NCI-H2227 treated with DMSO at 0.1 percent for 48 hours (cell line): Measurements from ENCODE around the gene FASTK.
A peak's percentile ranks its signal among the peaks of the same experiment; 100 is the strongest.
"Not testable (repeated sequence)": the region's sequence is repeated elsewhere in the genome, so short reads cannot be mapped to it uniquely, and the experiment has no call there.

Experiments
- DNase-seq: peaks from one replicate; lab custom pipeline; 2025; lab: John Stamatoyannopoulos, UW

The FASTK gene

DNA sequence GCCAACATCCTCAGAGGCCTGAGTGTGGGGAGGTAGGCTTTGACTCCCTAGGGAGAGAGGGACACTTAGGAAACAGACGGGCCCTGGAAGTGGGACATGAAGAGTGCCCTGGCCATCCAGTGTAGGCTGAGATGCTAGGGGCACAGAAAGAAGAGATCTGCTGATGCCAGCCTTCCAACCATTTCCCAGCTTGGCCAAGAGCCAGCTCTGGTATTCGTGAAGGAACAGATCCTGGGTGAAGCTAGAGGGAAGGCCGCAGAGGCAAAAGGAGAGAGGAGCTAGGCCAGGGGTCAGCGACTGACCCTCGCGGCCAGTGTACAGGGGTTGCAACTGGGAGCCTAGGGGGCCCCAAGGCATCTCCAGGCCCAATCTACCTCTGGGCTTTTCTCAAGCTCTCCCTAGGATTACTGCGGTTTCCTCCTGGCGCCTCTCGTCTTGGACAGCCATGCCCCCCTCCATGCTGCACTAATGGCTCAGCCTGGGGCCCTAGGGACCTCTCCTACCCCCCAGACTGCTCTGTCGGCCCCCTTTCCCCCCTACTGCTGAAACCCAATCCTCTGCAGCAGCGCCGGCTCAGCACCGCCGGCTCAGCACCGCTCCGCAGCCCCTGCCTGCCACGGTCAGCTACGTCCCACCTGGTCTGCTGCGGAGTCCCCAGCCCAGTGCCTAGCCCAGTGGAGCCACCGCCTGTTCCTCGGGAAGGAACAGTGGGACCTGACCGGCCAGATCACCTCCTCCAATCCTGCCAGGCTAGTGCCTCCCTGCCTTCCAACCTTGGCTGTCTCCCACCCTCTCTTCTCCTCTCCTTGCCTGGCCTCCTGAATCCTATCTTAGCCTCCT lies 32.4 kb downstream of the FASTK start, which contains the start of gene ASIC3:
ASIC3 (plus strand) TSS at position 556 of the 840 bp plus-strand sequence. CDS start 355 bp downstream, outside the sequence.
- no peak for DNase-seq

DNA sequence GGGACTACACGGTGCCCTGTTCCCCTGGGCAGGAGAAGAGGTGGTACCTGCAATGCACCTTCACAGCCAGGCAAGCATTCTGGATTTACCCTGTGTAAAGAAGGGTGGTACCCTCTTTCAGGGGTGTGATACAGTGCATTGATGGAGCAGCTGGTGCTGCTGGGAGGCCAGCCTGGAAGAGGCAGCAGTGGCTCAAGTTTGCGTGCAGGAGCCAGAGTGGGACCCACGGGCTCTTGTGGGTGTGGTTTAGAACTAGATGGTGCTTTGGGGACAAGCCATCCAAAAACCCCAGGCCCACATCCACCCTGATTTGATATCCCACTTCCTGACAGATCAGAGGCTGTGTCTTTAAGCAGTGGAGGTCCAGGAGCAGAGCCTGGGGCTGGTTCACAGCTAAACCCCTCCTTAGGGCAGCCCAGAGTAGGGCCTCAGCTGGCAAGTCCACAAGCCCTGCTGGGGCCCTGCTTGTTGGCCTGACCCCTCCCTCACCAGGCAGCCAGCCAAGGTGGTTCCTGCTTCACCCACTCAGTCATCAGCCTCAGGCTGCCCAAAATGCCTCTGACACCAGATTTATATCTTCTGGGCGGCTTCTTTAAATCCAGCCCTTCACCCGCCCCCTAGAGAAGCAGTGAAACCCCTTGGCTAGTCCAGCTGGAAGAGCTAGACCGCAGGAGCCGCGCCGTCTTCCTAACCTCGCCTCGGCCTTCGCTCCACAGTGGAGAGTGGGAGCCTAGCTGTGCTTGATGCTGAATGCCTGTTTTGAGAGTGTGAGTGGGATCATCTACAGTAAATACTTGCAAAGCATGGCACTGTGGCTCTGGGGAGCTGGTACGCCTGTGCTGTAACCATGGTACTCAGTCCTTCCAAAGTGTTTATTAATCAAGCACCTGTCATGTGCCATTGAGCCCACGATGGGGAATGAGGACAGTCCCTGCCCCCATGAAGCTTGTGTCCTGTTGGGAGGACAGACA lies 33.7 kb downstream of the FASTK start:
- peak; percentile 7 for DNase-seq

DNA sequence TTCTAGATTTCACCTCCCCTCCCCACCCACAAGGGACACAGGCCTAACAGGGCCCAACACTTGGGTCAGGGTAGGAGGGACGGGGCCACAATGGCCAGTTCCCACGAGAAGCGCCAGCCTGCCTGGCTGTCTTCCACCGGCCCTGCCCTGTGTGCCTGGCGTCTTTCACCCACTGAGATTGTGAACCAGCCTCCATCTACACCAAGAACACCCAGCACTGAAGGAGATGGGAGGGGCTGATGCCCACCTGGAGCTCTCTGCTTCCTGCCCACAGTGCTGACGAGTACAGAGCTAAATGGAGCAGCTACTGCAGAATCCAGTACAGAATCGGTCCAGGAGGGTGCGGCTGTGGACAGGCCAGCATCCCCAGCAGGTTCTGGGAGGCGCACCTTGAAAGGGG lies 34.6 kb downstream of the FASTK start:
- no peak for DNase-seq

DNA sequence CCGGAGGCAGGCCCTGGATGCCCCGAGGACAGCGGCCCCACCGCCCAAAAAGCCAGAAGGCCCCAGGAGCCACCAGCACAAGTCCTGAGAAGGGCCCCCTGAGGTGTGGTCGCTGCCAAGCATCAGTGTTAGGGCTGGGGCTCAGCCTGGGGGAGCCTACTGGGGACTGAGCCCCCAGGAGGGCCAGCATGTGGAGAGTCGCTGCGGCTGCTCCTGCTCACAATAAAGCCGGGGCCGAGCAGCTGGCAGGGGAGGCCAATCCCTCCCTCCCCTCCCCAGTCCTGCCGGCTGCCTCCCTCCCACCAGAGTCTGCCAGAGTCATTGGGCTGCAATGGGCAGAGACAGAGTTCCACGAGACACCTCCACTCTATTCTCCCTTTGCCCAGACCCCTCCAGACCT lies 35.3 kb downstream of the FASTK start:
- DNase-seq: no peak

DNA sequence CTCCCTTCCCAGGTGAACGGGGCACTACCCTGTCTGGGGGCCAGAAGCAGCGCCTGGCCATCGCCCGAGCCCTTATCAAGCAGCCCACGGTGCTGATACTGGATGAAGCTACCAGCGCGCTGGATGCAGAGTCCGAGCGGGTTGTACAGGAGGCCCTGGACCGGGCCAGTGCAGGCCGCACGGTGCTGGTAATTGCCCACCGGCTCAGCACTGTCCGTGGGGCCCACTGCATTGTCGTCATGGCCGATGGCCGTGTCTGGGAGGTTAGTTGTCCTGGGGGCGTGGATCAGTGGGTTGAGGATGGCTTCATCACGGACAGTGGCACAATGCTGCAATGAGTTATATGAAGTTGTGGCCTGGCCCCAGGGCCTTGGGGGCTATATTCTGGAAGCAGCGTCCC lies 36.6 kb downstream of the FASTK start:
- no peak for DNase-seq

DNA sequence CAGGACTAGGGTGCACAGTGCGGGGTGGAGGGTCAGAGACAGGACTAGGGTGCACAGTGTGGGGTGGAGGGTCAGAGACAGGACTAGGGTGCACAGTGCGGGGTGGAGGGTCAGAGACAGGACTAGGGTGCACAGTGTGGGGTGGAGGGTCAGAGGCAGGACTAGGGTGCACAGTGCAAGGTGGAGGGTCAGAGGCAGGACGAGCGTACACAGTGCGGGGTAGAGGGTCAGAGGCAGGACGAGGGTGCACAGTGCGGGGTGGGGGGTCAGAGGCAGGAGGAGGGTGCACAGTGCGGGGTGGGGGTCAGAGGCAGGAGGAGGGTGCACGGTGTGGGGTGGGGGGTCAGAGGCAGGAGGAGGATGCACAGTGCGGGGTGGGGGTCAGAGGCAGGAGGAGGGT lies 37.2 kb downstream of the FASTK start:
- not testable (repeated sequence) for DNase-seq

DNA sequence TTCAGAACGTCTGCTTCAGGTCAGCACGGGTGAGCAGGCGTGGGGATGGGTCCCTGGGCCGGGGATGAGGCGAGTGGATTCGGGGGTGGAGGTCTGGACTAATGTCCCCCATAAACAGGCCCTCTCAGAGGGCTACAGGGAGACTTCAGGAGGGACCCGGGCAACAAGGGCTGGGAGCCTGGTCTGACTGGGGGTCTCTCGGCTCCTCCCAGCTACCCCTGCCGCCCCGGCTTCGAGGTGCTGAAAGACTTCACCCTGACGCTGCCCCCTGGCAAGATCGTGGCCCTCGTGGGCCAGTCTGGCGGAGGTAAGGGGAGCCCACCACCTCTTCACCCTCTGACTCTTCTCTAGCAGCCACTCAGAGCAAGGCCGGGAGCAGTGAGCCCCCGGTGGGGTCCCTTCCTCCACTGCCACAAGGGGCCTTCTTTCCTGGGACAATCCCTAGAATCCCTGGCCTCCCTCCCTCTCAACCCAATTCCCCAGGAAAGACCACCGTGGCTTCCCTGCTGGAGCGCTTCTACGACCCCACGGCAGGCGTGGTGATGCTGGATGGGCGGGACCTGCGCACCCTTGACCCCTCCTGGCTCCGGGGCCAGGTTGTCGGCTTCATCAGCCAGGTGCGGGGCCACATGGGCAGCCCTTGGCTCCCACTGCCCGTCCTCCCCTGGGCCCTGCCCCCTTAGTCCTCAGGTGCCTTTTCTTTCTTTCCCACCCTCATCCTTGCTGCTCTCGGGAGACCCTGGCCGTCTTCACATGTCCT lies 39.8 kb downstream of the FASTK start:
- DNase-seq: no peak

DNA sequence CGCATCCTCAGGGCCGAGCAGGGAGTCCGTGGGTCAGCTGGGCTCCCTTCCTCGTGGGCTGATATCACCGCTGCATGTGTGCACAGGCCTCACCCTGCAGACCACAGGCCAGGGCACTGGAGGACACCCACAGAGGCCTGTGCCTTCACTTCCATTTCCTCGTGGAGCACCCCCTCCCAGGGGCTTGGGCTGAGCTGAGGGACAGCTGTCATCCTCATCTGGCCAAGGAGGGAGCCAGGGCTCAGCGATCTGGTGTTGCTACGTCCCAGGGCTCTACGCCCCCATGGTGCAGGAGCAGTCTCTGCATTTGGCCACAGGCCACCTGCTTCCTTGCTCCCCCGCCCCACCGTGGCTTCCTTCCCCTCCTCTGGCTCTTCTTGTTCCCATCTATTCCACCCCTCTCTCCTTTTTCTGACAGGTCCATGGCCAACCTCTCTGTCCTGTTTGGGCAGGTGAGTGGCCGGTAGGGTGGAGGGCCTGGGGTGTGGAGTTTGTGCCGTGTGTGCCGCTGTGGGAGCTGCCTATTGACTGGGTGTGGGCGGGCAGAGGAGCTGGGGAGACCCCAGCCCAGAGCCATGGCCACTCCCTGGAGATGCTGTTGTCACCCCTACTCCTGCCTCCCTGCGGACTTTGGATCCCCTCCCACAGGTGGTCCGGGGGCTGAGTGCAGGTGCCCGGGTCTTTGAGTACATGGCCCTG lies 40.6 kb downstream of the FASTK start:
- no peak for DNase-seq

DNA sequence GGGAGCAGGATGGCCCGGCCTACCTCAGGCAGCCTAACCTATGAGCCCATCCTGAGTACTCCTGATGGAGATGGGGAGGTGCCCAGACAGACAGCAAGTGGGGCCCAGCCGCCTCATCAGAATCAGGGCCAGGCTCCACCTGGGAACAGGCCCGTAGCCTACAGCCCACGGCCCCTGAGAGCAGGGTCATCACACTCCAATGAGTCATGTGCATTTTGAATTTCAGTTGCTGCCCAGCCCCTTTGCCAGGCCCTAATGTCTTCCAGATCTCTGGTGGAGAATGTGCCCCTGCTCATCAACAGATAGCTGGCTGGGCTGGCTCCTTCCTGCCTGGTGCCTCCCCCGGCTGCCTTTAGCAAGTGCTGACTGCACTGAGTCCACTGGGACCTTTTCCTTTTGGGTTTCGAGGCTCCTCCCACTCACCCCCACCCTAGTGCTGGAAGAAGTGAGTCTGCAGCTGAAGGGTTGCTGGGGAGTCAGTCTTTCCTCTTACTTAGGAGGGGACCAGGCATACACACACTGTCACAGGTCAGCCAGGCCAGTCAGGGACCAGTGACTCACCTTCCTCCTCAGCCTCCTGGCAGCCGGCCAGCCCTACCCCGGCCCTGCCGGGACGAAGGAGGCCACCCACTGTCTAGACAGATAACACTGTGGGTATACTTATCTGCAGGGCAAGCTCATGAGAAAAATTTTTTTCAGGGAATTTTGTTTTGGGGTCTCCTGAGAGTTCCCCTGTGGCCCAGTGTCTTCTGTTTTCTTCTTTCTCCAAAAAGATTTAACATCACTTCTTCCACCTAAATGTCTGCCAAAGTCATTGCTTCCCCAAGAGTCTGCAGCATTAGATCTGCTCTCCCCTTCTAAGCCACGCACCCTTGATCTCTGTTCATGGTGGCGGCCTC lies 41.4 kb downstream of the FASTK start:
- peak; percentile 13 for DNase-seq

DNA sequence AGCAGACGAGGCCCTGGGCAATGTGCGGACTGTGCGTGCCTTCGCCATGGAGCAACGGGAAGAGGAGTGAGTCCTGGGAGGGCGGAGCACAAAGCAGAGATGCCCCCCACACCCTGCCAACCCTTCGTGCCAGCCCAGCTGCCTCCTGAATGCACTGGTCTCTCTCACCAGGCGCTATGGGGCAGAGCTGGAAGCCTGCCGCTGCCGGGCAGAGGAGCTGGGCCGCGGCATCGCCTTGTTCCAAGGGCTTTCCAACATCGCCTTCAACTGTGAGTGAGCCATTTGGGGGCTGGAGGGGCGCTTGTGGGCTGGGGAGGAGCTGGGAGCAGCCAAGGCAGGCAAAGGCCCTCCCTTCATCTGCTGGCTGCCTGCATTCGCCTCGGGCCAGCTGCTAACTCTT lies 44.7 kb downstream of the FASTK start:
- DNase-seq: no peak

DNA sequence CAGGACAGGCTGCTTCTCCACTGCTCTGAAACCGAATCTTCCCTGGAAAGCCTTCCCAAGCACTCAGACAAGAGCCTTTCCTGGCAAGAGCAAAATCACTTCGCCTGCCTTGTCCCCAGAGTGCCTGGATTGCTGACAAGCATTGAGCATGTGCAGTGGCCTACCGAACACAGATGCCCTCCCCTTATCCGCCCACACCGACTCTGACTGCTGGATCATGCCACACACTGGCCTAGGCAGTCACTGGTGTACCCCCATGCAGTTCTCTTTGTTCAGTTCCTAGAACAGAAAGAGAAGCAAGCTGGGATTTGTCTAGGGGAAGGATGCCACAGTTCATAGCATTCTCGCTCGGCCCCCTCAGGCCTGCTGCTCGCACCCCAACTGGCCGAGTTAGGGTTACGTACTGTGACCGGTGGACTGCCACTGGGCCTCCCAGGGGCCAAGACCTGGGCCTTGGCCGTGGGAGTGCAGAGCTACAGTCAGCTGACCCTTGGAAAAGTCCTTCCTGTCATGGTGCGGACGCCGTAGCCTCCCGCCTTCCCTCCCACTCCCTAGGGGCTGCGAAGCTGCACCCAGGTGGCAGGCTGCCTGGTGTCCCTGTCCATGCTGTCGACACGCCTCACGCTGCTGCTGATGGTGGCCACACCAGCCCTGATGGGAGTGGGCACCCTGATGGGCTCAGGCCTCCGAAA lies 45.4 kb downstream of the FASTK start:
- no peak for DNase-seq

DNA sequence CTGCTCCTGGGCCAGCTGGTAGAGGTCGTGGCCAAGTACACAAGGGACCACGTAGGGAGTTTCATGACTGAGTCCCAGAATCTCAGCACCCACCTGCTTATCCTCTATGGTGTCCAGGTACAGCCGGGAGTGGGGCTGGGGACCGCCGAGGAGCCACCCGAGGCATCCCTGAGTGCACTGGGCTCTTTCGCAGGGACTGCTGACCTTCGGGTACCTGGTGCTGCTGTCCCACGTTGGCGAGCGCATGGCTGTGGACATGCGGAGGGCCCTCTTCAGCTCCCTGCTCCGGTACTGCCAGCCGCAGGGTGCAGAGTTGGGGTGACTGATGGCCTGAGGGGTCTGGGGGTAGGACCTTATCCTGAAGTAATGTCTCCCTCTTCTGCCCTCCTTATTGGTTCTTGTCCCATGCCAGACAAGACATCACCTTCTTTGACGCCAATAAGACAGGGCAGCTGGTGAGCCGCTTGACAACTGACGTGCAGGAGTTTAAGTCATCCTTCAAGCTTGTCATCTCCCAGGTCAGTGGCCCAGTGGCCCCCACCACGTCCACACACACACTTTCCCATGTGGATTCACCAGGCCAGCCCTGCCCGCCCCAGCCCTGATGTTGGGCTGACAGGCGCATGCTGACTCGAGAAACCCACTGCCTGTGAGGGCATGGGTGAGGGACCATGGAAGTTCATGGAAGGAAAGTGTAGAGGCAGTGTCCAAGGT lies 46.1 kb downstream of the FASTK start:
- DNase-seq: no peak

DNA sequence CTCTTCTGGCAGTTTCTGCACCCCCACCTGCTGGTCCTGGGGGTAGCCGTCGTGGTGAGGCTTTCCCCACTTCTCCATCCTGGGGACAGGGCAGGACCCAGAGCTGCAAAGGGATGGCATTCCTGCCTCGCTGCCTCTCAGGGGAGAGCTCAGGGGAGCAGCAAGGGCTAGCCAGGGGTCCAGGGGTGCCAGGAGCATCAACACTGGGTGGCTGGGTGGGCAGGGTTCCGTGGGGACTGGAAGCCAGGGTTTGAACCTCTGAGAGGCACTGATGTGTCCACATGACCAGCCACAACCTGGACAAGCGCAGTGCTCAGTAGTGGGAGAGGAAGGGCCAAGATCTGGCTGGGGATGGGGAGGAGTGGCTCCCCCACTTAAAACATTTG lies 46.8 kb downstream of the FASTK start:
- DNase-seq: no peak

DNA sequence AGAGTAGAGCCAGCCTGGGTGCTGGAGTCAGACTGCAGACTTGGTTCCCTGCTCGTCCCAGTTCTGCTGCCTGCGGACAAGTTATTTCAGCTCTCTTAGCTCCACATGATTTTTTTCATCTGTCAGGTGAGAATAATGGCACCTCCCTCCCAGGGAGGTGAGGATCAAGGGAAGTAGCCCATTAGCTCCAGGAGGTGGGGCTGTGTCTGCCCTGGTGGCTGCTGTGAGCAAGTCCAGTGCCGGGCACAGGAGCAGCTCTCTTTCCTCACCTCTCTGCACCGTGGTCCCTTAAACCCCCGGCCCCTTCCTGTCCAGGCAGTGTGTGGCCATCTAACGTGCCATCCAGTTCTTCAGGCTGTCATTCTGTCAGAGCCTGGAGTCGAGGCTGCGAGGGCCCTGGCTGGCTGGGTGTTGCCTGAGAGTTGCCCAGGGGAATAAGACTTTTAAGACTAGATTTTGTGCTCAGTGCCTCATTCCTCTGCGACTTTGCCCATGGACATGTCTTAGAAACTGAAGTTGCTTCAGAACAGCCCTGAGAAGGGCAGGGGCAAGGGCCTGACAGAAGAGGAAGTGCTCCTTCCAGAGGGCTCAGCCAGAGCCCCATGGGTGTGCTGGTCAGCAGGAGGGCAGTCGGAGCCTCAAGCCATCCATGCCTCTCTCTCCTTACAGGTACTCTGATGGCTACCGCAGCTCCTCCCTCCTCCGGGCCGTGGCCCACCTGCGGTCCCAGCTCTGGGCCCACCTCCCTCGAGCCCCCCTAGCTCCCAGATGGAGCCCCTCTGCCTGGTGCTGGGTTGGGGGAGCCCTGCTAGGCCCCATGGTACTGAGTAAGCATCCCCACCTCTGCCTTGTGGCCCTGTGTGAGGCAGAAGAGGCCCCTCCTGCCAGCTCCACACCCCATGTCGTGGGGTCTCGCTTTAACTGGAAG lies 47.4 kb downstream of the FASTK start:
- DNase-seq: no peak

DNA sequence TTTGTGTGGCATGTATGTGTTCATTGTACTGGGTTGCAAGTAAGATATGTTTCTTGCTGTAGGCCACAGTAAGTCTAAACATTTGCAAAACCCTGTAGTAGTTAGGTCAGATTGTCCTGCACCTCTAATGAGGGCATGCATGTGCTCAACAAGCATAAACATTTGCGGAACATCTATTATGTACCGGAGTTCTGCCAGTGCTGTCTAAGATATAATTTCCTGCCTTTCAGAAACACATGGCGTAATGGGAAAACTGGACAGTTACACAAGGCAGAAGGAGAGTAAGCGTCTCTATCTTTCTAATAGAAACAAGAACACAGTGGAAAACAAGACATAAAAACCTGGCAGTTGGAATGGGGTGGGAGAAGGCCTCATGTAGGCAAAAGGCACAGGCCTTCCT lies 49.6 kb downstream of the FASTK start:
- no peak for DNase-seq

DNA sequence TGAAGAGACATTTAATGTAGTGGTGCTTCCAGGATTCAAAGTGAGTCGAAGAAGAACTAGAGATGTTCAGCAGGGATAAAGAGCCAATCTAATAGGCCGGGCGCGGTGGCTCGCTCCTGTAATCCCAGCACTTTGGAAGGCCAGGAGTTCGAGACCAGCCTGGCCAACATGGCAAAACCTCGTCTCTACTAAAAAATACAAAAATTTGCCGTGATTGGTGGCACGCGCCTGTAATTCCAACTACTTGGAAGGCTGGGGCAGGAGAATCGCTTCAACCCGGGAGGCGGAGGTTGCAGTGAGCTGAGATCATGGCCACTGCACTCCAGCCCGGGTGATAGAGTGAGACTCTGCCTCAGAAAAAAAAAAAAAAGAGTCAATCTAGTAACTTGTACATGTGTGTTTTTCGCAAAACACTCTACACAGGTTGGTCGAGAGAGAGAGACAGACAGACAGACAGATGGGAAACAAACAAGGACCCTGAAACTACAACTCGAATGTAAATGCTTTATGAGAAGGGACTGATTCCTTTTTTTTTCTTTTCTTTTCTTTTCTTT lies 51.6 kb downstream of the FASTK start:
- DNase-seq: no peak

DNA sequence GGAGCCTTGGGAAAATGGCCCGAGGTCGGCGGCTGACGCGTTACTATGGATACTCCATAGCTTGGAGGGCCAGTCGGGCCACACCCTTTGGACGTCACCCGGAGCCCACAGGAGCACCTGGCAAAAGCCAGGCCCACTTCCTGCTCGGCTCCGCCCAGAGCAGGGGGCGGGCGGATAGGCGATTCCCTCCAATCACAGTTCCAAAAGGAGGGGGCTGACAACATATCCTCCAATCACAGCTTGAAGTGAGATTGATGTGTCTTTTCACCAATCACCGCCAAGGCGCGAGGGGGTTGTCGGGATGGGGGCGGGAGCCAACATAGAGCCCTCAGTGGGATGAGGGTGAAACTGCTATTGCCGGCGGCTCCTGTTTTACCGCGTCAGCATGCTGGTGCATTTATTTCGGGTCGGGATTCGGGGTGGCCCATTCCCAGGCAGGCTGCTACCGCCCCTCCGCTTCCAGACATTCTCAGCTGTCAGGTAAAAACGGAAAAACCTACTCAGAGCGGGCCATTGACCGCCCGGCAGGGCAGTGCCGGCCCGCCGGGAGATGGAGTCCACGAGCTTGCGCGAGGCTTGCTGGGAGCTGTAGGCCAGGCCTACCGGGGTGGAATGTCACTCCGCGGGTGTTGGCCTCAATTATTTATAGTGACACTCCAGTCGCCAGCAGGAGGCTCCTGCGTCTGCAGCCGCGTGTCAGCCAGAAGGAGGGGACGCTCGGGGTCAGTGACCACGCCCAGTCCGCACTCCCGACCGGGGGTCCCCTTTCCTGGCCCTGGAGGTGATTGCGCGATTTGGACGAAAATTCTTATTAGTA lies 52.3 kb downstream of the FASTK start, which contains the start of gene ABCB8:
ABCB8 (plus strand) TSS at position 320 of the 817 bp plus-strand sequence; CDS start at position 386, 66 bp downstream.
- DNase-seq: peak; percentile 98
